NB4 (cell line): Measurements from ENCODE around the gene PDGFC.

ENCODE experiments used
- MAX ChIP-seq: IDR thresholded peaks from 2 replicates; pipeline ENCODE4 v1.6.1; 2011; ENCODE audit warnings: low read depth, low read length
- TF ChIP-seq, protein P1 (sequence below): IDR thresholded peaks from one replicate; pipeline ENCODE4 v1.5.1; 2012; ENCODE audit warnings: low read depth, low read length

GRCh38 chr4:156945532-156945931 lies 26.1 kb downstream of the PDGFC start:
- TF ChIP-seq MAX, result no peak
- TF ChIP-seq, protein P1, sequence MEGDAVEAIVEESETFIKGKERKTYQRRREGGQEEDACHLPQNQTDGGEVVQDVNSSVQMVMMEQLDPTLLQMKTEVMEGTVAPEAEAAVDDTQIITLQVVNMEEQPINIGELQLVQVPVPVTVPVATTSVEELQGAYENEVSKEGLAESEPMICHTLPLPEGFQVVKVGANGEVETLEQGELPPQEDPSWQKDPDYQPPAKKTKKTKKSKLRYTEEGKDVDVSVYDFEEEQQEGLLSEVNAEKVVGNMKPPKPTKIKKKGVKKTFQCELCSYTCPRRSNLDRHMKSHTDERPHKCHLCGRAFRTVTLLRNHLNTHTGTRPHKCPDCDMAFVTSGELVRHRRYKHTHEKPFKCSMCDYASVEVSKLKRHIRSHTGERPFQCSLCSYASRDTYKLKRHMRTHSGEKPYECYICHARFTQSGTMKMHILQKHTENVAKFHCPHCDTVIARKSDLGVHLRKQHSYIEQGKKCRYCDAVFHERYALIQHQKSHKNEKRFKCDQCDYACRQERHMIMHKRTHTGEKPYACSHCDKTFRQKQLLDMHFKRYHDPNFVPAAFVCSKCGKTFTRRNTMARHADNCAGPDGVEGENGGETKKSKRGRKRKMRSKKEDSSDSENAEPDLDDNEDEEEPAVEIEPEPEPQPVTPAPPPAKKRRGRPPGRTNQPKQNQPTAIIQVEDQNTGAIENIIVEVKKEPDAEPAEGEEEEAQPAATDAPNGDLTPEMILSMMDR, result no peak
